K562 (cell line): ENCODE measurements around the gene KCND3.

ENCODE experiments used
- BHLHE40 ChIP-seq: IDR thresholded peaks from 2 replicates; pipeline ENCODE4 v1.6.1; 2011; ENCODE audit warnings: low read length, improper control_type of control experiment
- CTCF ChIP-seq, 3 experiments: IDR thresholded peaks in 2 of 3; conservative IDR thresholded peaks in 1 of 3; 2 replicates each; pipeline ENCODE4 v1.5.1; 2011 to 2012; ENCODE audit warnings: low read length in 3 of 3, mild to moderate bottlenecking in 3 of 3, control low read depth in 2 of 3, improper control_type of control experiment in 1 of 3, inconsistent platforms in 1 of 3, low read depth in 1 of 3, mixed read lengths in 1 of 3, moderate library complexity in 1 of 3; ENCODE audit not compliant: insufficient read depth in 2 of 3
- JUND ChIP-seq, 2 experiments: IDR thresholded peaks; 2 replicates in 1 of 2; 3 replicates in 1 of 2; pipeline ENCODE4 v1.6.1; 2011; ENCODE audit warnings: borderline replicate concordance in 2 of 2, low read depth in 2 of 2, low read length in 2 of 2, improper control_type of control experiment in 1 of 2, missing biosample characterization in 1 of 2, missing genetic modification characterization in 1 of 2, missing genetic modification reagents in 1 of 2
- KAT8 ChIP-seq: fragments of 450-650 bp; IDR thresholded peaks from 2 replicates; pipeline ENCODE4 v1.6.1; 2016; ENCODE audit warnings: low read depth, mild to moderate bottlenecking
- ZNF589 ChIP-seq: fragments of 200-800 bp; sonication (Bioruptor generic); IDR thresholded peaks from 2 replicates; pipeline ENCODE4 v1.6.1; 2016; ENCODE audit warnings: low read depth, missing genetic modification characterization, missing compliant biosample characterization

GRCh38 chr1:111990026-111990877 is 784 bp upstream of the KCND3 start:
- no peak for TF ChIP-seq CTCF (IDR thresholded peaks at IDR 0.05 in 2 of 3, conservative IDR thresholded peaks at IDR 0.05 in 1 of 3; ENCODE audit: insufficient read depth in 2 of 3, low read depth in 1 of 3, low read length in 3 of 3)
- TF ChIP-seq BHLHE40, result no peak
- TF ChIP-seq JUND (IDR thresholded peaks at IDR 0.05; ENCODE audit: borderline replicate concordance, low read depth, low read length), result no peak
- TF ChIP-seq JUND (tag; IDR thresholded peaks at IDR 0.05; ENCODE audit: borderline replicate concordance, low read depth, low read length), result no peak
- no peak for TF ChIP-seq KAT8
- TF ChIP-seq ZNF589 (CRISPR knock-in tag), result no peak
